Stimulated activated naive CD8-positive, alpha-beta T cell treated with anti-CD3 and anti-CD28 coated beads, Interleukin-15, Interleukin-2, amounts not matched to agents 100 ng/mL and 50 ng/mL, for 24 hours (primary cell): ENCODE results near the gene ZNF547.
"Not testable (repeated sequence)": the region's sequence is repeated elsewhere in the genome, so short reads cannot be mapped to it uniquely, and the experiment has no call there.

Experiments used
- H3K27ac Mint-ChIP-seq: one replicate; pipeline ENCODE4 v1.8.0; 2021; ENCODE audit warnings: mild to moderate bottlenecking, mixed read lengths
- H3K27me3 Mint-ChIP-seq: one replicate; pipeline ENCODE4 v1.8.0; 2021; ENCODE audit warnings: mixed read lengths
- H3K36me3 Mint-ChIP-seq: one replicate; pipeline ENCODE4 v1.8.0; 2021; ENCODE audit warnings: low read depth, mixed read lengths
- H3K4me1 Mint-ChIP-seq: one replicate; pipeline ENCODE4 v1.8.0; 2021; ENCODE audit warnings: low read depth, mixed read lengths
- H3K4me3 Mint-ChIP-seq: one replicate; pipeline ENCODE4 v1.8.0; 2021; ENCODE audit warnings: mild to moderate bottlenecking, mixed read lengths
- H3K9me3 Mint-ChIP-seq: one replicate; pipeline ENCODE4 v1.8.0; 2021; ENCODE audit warnings: mixed read lengths

ZNF547 gene

GRCh38 chr19:57351867-57352266, 11.5 kb upstream of the ZNF547 start:
- Mint-ChIP-seq H3K36me3 (peaks cover 59% of the 10 kb centered on the region), H3K27me3 (peaks cover 2% of the 10 kb centered on the region), H3K4me3 (peak overlapping the region; percentile 92), H3K4me1 (peaks cover 32% of the 10 kb centered on the region), H3K27ac (peak overlapping the region; percentile 88), H3K9me3 (peaks cover 38% of the 10 kb centered on the region)

DNA sequence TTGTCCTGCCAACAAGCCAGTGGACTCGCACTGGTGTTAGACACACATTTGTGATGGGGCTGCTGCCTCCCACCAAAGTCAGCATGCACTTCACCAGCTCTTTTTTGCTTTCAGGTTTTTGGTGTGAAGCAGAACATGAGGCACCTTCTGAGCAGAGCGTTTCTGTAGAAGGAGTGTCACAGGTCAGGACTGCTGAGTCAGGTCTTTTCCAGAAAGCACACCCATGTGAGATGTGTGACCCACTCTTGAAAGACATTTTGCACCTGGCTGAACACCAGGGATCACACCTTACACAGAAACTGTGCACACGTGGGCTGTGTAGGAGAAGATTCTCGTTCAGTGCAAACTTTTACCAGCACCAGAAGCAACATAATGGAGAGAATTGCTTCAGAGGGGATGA, 7.4 kb upstream of the ZNF547 start:
- Mint-ChIP-seq H3K4me1 (peaks cover 25% of the 10 kb centered on the region), H3K36me3 (peaks cover 87% of the 10 kb centered on the region), H3K9me3 (peaks cover 47% of the 10 kb centered on the region), H3K4me3 (no peak overlapping the region), H3K27ac (no peak overlapping the region), H3K27me3 (no peaks in the 10 kb centered on the region)

DNA sequence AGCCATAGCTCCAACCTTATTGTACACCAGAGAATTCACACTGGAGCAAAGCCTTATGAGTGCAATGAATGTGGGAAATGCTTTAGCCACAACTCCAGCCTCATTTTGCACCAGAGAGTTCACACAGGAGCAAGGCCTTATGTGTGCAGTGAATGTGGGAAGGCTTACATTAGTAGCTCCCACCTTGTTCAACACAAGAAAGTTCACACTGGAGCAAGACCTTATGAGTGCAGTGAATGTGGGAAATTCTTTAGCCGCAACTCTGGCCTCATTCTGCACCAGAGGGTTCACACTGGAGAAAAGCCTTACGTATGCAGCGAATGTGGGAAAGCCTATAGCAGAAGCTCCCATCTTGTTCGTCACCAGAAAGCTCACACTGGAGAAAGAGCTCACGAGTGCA, 5.9 kb upstream of the ZNF547 start:
- H3K36me3 Mint-ChIP-seq: peaks cover 81% of the 10 kb centered on the region
- H3K4me3 Mint-ChIP-seq: no peak overlapping the region
- no peak overlapping the region for H3K27ac Mint-ChIP-seq
- peaks cover 11% of the 10 kb centered on the region for H3K4me1 Mint-ChIP-seq
- no peaks in the 10 kb centered on the region for H3K27me3 Mint-ChIP-seq
- H3K9me3 Mint-ChIP-seq: peaks cover 51% of the 10 kb centered on the region

- peaks cover 17% of the 10 kb centered on the region for H3K4me1 Mint-ChIP-seq
- H3K27ac Mint-ChIP-seq: no peak overlapping the region
- H3K9me3 Mint-ChIP-seq: peaks cover 49% of the 10 kb centered on the region
- no peak overlapping the region for H3K4me3 Mint-ChIP-seq
- no peaks in the 10 kb centered on the region for H3K27me3 Mint-ChIP-seq
- H3K36me3 Mint-ChIP-seq: peaks cover 76% of the 10 kb centered on the region
Observed at GRCh38 chr19:57359300-57359699, 4.1 kb upstream of the ZNF547 start.

- Mint-ChIP-seq H3K4me3 (peak overlapping the region; percentile 88), H3K36me3 (peaks cover 57% of the 10 kb centered on the region), H3K27me3 (no peaks in the 10 kb centered on the region), H3K9me3 (peaks cover 30% of the 10 kb centered on the region), H3K4me1 (peaks cover 18% of the 10 kb centered on the region), H3K27ac (no peak overlapping the region)
Observed at GRCh38 chr19:57362419-57362818, 932 bp upstream of the ZNF547 start.

DNA sequence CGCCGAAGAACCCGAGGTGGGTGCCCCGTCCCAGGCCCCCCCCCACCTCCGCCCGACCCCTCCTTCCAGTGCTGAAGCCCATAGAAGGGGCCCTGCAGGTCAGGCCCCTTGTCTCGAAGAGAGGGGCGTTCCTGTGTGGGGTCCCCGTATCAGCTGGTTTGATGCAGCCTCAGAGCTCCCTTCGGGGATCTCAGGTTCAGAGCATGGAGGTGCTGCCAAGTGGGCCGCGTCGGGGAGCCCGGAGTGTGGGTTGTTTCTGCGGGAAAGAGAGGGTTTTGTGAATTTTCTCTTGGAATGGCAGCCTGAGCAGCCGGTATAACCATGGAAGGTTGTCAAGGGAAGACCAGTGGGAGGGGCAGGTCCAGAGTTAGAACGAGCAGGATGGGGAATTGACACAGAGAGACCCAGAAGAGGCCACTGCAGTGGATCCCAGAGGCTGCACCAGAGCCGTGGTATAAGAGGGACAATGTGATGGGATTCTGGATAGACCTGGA, 384 bp downstream of the ZNF547 start:
- H3K27me3 Mint-ChIP-seq: no peaks in the 10 kb centered on the region
- peak overlapping the region; percentile 88 for H3K4me3 Mint-ChIP-seq
- peaks cover 28% of the 10 kb centered on the region for H3K9me3 Mint-ChIP-seq
- peaks cover 49% of the 10 kb centered on the region for H3K36me3 Mint-ChIP-seq
- H3K27ac Mint-ChIP-seq: peak overlapping the region; percentile 94
- peaks cover 18% of the 10 kb centered on the region for H3K4me1 Mint-ChIP-seq

- Mint-ChIP-seq H3K36me3 (peaks cover 55% of the 10 kb centered on the region), H3K27me3 (no peaks in the 10 kb centered on the region), H3K9me3 (peaks cover 28% of the 10 kb centered on the region), H3K4me1 (peaks cover 18% of the 10 kb centered on the region), H3K4me3 (no peak overlapping the region), H3K27ac (no peak overlapping the region)
Observed at GRCh38 chr19:57366776-57367175, 3.4 kb downstream of the ZNF547 start.

GRCh38 chr19:57374179-57374578, 10.8 kb downstream of the ZNF547 start:
- Mint-ChIP-seq H3K4me1 (no peaks in the 10 kb centered on the region), H3K4me3 (no peak overlapping the region), H3K36me3 (peaks cover 95% of the 10 kb centered on the region), H3K27ac (no peak overlapping the region), H3K27me3 (no peaks in the 10 kb centered on the region), H3K9me3 (peaks cover 47% of the 10 kb centered on the region)

DNA sequence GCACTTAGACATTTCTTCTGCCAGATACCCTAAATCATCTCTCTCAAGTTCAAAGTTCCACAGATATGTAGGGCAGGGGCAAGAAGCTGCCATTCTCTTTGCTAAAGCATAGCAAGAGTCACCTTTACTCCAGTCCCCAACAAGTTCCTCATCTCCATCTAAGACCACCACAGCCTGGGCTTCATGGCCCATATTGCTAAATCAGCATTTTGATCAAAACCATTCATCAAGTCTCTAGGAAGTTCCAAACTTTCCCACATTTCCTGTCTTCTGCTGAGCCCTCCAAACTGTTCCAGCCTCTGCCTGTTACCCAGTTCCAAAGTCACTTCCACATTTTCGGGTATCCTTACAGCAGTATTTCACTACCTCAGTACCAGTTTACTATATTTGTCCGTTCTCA, 11.3 kb downstream of the ZNF547 start:
- H3K4me3 Mint-ChIP-seq, H3K27ac Mint-ChIP-seq, H3K27me3 Mint-ChIP-seq, H3K4me1 Mint-ChIP-seq: not testable (repeated sequence)
- Mint-ChIP-seq H3K9me3 (peaks cover 52% of the 10 kb centered on the region), H3K36me3 (peaks cover 97% of the 10 kb centered on the region)

DNA sequence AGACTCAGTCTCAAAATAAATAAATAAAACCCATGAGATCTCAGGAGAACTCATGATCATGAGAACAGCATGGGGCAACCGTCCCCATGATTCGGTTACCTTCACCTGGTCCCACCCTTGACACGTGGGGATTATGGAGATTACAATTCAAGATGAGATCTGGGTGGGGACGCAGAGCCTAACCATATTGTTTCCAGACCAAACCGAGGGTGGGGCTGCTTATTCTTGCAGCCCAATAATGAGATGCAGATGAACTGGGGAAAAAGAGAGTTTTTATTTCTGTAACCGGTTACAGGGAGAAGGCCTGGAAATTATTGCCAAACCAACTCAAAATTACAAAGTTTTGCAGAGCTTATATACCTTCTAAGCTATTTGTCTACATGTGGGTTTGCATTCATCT, 12.8 kb downstream of the ZNF547 start:
- Mint-ChIP-seq H3K27me3 (no peaks in the 10 kb centered on the region), H3K27ac (no peak overlapping the region), H3K9me3 (peaks cover 64% of the 10 kb centered on the region), H3K4me1 (no peaks in the 10 kb centered on the region), H3K4me3 (no peak overlapping the region), H3K36me3 (peaks cover 94% of the 10 kb centered on the region)

- Mint-ChIP-seq H3K9me3 (peaks cover 51% of the 10 kb centered on the region), H3K27ac (no peak overlapping the region), H3K4me1 (no peaks in the 10 kb centered on the region), H3K27me3 (no peaks in the 10 kb centered on the region), H3K4me3 (no peak overlapping the region), H3K36me3 (peaks cover 80% of the 10 kb centered on the region)
Observed at GRCh38 chr19:57377498-57378146, 14.3 kb downstream of the ZNF547 start.

DNA sequence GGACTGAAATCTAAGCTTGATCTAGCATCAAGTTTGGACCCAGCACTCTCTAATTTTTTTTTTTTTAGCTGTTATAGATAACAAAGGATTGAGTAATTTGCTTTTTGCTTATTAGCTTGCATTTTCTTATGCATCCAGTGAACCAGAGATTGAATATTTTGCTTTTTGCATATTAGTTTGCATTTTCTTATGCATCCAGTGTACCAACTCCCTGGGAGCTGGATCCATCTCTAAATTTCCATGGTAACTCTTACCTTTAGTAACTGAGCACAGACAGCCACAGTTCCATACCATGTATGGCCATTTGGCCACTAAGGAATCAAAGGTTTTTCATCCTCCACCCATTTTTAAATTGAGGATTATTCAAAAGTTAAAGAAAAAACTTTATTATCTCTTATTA, 17.6 kb downstream of the ZNF547 start:
- Mint-ChIP-seq H3K9me3 (peaks cover 49% of the 10 kb centered on the region), H3K27me3 (no peaks in the 10 kb centered on the region), H3K4me3 (no peak overlapping the region), H3K36me3 (peaks cover 47% of the 10 kb centered on the region), H3K27ac (no peak overlapping the region), H3K4me1 (no peaks in the 10 kb centered on the region)

- H3K27ac Mint-ChIP-seq: no peak overlapping the region
- no peaks in the 10 kb centered on the region for H3K27me3 Mint-ChIP-seq
- peaks cover 34% of the 10 kb centered on the region for H3K9me3 Mint-ChIP-seq
- peaks cover 26% of the 10 kb centered on the region for H3K36me3 Mint-ChIP-seq
- H3K4me1 Mint-ChIP-seq: no peaks in the 10 kb centered on the region
- no peak overlapping the region for H3K4me3 Mint-ChIP-seq
Observed at GRCh38 chr19:57382806-57383488, 19.6 kb downstream of the ZNF547 start.

DNA sequence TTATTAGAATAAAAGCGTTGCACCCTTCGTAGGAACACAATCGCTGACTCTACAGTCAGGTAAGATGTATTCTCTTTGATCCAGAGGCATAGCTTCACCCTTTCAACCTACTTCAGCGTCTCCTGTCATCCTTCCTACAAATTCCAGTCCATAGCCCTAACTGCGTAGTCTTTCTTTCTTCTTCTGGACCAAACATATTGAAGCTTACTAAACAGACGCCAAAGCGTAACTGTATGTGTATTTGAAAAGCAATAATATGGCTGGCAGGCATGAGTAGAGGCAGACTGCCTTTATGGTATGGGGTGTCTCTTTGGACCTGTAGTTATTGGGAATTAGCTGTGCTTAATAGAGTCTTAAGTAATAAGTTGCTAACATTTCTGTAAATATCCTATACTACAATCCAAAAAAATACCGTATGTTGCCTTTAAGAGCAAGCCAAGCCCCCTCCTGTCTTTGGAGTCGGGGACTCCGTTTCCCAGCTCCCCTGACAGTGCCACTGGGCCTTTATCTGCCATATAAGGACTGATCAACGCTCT, 25.9 kb downstream of the ZNF547 start:
- H3K4me1 Mint-ChIP-seq: peaks cover 43% of the 10 kb centered on the region
- H3K36me3 Mint-ChIP-seq: peaks cover 19% of the 10 kb centered on the region
- H3K27ac Mint-ChIP-seq: peak overlapping the region; percentile 97
- H3K9me3 Mint-ChIP-seq: peaks cover 27% of the 10 kb centered on the region
- no peaks in the 10 kb centered on the region for H3K27me3 Mint-ChIP-seq
- H3K4me3 Mint-ChIP-seq: peak overlapping the region; percentile 95

- Mint-ChIP-seq H3K27ac (peak within 1 kb of the TSS; percentile 97), H3K36me3 (peaks cover 26% of the 10 kb centered on the region), H3K4me1 (peaks cover 46% of the 10 kb centered on the region), H3K27me3 (no peaks in the 10 kb centered on the region), H3K9me3 (peaks cover 29% of the 10 kb centered on the region), H3K4me3 (peak within 1 kb of the TSS; percentile 95)
Observed at GRCh38 chr19:57389730-57390598, 26.6 kb downstream of the ZNF547 start, which contains the start of gene ZNF548. Gene ZNF548 (plus strand): TSS chr19:57389854. CDS start chr19:57390100, 246 bp downstream.
